ENCODE results near the gene RAET1L. TPM values are rescaled to one million over a fixed set of nuclear protein-coding genes. Genes with fewer than 3 reads are reported as not detected.

RAET1L gene
- total RNA-seq, 4 donors from 2014 or later = not detected

DNA sequence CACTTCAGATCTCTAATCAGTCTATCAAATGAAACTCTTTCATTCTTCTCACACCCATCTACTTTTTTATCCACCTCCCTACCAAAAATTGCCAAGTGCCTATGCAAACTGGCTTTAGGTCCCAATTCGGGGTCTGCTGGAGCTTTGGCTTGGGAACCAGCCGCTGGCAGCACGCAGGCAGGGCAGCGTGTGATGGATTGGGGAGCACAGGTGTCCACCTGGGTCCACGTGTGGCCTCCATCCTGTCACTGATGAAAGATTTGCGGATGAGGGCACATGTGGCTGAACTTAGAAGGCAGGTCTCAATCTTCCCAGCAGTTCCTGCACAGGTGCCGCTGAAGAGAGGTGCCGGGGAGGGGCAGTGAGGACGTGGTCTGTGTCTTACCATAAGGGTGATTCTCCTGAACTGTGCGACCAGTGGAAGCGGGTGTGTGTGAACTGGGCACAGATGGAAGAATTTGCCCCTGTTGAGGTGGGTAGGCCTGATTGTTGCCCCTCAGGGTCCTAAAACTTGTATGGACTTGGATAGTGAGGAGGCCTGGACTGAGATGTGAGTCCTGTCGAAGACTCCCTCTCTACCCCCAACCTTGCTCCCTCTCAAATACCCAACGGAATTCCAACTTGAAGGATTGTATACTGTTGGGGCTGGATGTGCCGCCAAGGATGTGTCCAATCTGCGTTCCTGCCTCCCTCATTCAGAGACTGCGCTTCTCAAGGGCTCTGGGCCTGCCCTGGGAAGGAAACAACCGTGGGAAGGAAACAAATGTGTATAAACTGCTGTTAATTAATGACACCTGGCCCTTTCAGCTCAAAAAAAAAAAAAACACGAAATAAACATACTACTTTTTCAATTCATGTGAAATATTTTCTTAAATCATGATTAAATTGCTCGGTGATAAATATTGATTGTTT lies 18.4 kb upstream of the RAET1L start:
- TF ChIP-seq, protein P1, sequence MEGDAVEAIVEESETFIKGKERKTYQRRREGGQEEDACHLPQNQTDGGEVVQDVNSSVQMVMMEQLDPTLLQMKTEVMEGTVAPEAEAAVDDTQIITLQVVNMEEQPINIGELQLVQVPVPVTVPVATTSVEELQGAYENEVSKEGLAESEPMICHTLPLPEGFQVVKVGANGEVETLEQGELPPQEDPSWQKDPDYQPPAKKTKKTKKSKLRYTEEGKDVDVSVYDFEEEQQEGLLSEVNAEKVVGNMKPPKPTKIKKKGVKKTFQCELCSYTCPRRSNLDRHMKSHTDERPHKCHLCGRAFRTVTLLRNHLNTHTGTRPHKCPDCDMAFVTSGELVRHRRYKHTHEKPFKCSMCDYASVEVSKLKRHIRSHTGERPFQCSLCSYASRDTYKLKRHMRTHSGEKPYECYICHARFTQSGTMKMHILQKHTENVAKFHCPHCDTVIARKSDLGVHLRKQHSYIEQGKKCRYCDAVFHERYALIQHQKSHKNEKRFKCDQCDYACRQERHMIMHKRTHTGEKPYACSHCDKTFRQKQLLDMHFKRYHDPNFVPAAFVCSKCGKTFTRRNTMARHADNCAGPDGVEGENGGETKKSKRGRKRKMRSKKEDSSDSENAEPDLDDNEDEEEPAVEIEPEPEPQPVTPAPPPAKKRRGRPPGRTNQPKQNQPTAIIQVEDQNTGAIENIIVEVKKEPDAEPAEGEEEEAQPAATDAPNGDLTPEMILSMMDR (IDR thresholded peaks at IDR 0.05; ENCODE audit: low read depth) = no peak

DNA sequence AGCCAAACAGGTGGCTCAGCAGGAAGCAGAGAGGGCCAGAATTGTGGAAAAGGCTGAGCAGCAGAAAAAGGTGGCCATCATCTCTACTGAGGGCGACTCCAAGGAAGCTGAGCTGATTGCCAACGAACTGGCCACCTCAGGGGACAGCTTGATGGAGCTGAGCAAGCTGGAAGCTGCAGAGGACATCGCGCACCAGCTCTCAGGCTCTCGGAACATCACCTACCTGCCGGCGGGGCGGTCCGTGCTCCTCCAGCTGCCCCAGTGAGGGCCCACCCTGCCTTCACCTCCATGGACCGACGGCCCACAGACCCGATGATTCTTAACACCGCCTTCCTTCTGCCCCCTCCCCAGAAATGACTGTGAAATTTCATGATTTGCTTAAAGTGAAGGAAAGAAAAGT lies 17.8 kb upstream of the RAET1L start:
- TF ChIP-seq, protein P1 (IDR thresholded peaks at IDR 0.05; ENCODE audit: low read depth) = no peak

DNA sequence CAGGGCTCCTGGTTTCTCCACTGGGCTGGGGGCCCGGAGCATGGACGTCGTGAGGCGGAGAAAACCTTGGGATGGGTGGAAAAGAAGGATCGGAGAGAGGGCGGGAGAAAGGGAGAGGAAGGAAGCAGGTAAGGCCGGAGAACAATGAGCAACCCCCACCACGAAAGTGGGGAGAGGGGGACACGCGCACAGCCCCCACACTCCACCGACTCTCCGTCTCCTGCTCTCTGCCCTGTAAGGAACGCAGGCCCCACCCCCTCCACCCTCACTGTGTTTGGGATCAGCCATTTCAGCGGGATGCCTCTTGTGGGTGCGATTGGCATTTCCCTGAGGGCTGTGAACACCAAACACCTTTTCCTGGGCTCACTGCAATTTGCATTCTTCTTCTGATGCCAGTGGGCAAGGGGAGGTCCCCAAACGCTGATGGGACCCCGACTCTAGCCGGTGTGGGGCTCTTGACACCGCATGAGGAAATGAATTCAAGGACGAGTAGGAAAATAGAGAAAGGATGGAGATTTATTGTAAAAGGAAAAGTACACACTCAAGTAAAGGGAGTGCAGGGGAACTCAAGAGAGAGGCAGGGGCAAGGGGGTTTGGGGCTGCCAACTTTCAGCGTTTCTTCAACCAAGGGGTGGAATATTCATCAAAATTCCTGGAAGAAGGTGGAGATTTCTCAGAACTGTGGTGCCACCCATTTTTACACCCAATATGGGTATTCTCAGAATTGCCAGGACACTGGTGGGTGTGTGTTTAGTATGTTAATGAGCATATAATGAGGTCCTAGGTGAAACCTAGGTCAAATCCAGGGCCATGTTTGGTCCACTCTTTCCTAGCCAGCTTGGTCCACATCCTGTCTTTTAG lies 13.1 kb upstream of the RAET1L start:
- TF ChIP-seq, protein P1 (IDR thresholded peaks at IDR 0.05; ENCODE audit: low read depth) = no peak

DNA sequence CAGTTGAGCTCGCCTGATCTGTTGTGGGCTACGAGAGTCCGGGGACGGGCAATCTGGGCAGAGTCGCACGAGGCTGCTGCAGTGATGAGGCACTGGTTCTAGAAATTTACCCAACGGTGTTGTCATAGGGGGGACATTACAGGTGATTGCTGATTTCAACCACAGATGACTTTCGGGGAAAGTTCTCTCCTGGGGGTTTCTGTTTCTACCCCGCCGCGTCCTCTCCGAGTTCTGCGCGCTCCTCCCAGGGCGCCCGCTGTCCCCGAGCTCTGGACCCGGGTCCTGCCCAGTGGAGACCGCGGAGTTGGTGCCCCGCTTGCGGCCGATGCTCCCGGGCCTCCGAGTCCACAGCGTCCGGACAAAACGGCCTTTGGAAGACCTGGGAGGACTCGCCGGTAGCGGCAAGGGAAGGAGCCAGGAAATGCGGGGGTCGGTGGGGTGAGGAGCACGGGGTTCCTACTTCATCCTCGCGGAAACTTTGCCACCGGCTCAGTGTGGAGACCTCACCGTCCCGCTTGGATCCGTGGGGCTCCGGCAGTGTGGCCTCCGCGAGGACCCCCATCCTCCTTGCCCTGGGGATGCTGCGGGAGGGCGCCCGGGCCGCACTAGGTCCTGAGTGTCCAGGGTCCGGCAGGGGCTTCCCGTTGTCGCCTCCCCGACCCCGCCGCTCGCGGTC lies 12.3 kb upstream of the RAET1L start:
- TF ChIP-seq, protein P1 (IDR thresholded peaks at IDR 0.05; ENCODE audit: low read depth) = no peak

DNA sequence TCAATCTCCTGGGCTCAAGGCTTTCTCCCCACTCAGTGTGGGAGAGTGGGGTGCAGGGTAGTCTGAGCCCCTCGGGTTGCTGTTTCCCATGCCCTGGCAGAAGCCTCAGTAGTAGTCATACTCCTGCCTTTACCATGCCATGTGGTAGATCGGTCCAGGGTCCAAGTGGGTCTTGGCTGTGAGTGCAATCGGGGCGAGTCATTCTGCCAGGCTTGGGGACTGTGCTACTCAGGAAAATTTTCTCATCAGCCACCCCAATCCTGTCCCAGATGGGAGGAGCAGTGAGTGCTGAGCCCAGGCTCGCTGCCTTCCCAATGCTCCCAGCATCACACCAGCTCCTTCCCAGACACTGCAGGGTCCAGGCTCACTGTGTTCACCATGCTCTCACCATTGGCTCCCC lies 10.7 kb upstream of the RAET1L start:
- TF ChIP-seq, protein P1 (IDR thresholded peaks at IDR 0.05; ENCODE audit: low read depth) = no peak

DNA sequence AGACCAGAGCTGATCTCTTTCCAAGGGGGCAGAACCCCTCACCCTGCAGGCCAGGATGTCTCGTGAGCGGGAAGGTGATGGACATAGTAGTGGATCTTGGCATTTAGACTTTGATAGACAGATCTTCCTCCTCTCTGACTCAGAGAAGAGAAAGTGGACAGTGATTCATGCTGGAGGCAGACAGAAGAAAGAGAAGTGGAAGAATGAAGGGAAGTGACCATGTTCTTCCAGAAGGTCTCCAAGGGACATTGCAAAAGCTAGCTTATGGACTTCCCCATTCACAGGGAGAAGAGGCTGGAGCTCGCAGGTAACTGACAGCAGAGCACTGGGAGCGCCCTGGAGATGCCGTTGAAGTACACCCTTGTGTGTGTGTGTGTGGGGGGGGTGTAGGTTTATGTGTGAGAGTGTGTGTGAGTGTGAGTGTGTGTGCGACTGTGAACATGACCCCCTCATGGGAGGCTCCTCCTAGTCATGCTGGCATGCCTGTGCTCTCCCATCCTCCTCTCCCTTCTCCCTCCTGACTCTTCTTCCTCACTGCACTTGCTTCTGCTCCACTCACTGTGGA lies 8.0 kb upstream of the RAET1L start:
- TF ChIP-seq, protein P1 (IDR thresholded peaks at IDR 0.05; ENCODE audit: low read depth) = no peak

All from subcutaneous adipose tissue (tissue), 4 donors.